Uterus (tissue), 4 donors: ENCODE results near the gene DNHD1. TPM values are rescaled to one million over a fixed set of nuclear protein-coding genes. Genes with fewer than 3 reads are reported as not detected.

ENCODE experiments used
- DNase-seq, 2 donors: peaks; one replicate each; pipeline ENCODE4 v3.0.0-alpha.2; 2019 to 2020
- H3K27ac ChIP-seq, 2 donors: fragments of 200-600 bp; sonication (generic); 1 replicate in 1 of 2; 2 replicates in 1 of 2; pipeline ENCODE4 v1.5.1; 2016 to 2018
- H3K27me3 ChIP-seq, 2 donors: fragments of 200-600 bp; sonication (generic); one replicate each; pipeline ENCODE4 v1.5.1; 2018 to 2019; ENCODE audit warnings: control low read depth in 1 of 2
- H3K36me3 ChIP-seq, 2 donors: fragments of 200-600 bp; sonication (generic); one replicate each; pipeline ENCODE4 v1.5.1; 2019; ENCODE audit warnings: control low read depth in 1 of 2
- H3K4me1 ChIP-seq, 2 donors: fragments of 200-600 bp; sonication (generic); one replicate each; pipeline ENCODE4 v1.5.1; 2018 to 2019; ENCODE audit warnings: control low read depth in 1 of 2
- H3K4me3 ChIP-seq, 2 donors: fragments of 200-600 bp; sonication (generic); 1 replicate in 1 of 2; 2 replicates in 1 of 2; pipeline ENCODE4 v1.5.1; 2018 to 2019; ENCODE audit warnings: mild to moderate bottlenecking in 1 of 2
- H3K9me3 ChIP-seq, 2 donors: fragments of 200-600 bp; sonication (generic); one replicate each; pipeline ENCODE4 v1.5.1; 2019; ENCODE audit warnings: control low read depth in 1 of 2
- POLR2A ChIP-seq, 2 donors: fragments of 450-650 bp; IDR thresholded peaks; one replicate each; pipeline ENCODE4 v1.6.1; 2016; ENCODE audit warnings: antibody characterized with exemption in 2 of 2, mild to moderate bottlenecking in 1 of 2, moderate library complexity in 1 of 2
- intact Hi-C: fragments of 100-400 bp; cut with DNase I; formaldehyde crosslinking; loops from one replicate; pipeline ENCODE4 v1.15.1; 2023; ENCODE audit warnings: low total_unique reads
- total RNA-seq, 4 donors: library from RNA; depleted of rRNA in 3 of 4; stranded (reverse); fragments of >200 nt in 3 of 4; gene quantifications; one replicate each; pipeline versions ENCODE4 v1.1.0 to v1.2.4, GENCODE V29; 2014 to 2023
- TF ChIP-seq, protein P1 (sequence below), 4 experiments: fragments of 200-600 bp in 2 of 4; fragments of 450-650 bp in 2 of 4; sonication (generic) in 2 of 4; IDR thresholded peaks; one replicate each; pipeline ENCODE4 v1.5.1; 2016 to 2019; ENCODE audit warnings: antibody characterized with exemption in 4 of 4, mild to moderate bottlenecking in 2 of 4, moderate library complexity in 1 of 4
- donor health status: DM: yes; HTN: yes; CAD: no.

Gene DNHD1
- total RNA-seq, 4 donors from 2014 or later, result 9.4 to 32.5 (median 22.5) TPM

DNA sequence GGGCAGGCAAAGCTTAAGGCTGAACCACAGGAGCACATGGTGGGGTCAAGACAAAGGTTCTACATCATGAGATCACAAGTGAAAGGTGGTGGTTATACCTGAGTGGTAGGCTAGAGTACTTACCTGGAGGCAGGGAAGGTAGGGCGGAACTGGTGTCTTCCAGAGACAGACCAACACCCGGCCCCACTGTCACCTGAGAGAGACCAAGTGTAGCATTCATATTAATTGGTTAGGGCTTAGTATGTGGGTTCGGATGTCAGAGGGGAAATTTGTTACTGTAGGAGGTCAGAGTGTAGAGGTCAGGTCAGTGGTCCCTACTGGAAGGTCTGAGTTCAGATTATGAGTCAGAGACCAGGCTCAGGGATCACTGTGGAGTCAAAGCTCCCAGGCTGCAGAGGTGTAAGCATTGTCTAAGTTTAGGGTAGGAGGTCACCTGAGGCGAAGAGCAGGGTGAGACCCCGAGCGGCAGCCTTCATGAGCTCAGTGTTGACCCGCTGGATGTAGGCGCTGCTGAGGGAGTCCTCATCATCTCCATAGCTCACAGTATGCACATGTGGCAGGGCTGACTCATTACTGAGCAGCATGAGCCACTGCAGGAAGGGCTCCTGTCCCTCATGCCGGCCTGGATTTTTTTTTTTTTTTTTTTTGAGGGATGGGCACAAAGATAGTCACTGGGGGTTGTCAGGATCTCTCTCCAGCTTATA, 119.0 kb downstream of the DNHD1 start:
- H3K36me3 ChIP-seq, result no peaks in the 10 kb centered on the region
- H3K27me3 ChIP-seq, result no peaks in the 10 kb centered on the region
- TF ChIP-seq, protein P1, sequence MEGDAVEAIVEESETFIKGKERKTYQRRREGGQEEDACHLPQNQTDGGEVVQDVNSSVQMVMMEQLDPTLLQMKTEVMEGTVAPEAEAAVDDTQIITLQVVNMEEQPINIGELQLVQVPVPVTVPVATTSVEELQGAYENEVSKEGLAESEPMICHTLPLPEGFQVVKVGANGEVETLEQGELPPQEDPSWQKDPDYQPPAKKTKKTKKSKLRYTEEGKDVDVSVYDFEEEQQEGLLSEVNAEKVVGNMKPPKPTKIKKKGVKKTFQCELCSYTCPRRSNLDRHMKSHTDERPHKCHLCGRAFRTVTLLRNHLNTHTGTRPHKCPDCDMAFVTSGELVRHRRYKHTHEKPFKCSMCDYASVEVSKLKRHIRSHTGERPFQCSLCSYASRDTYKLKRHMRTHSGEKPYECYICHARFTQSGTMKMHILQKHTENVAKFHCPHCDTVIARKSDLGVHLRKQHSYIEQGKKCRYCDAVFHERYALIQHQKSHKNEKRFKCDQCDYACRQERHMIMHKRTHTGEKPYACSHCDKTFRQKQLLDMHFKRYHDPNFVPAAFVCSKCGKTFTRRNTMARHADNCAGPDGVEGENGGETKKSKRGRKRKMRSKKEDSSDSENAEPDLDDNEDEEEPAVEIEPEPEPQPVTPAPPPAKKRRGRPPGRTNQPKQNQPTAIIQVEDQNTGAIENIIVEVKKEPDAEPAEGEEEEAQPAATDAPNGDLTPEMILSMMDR (IDR thresholded peaks at IDR 0.05), result no peak
- TF ChIP-seq POLR2A (IDR thresholded peaks at IDR 0.05), result no peak
- H3K27ac ChIP-seq, result no peak overlapping the region
- no peaks in the 10 kb centered on the region for H3K9me3 ChIP-seq
- intact Hi-C loops, result loop anchor here (10.0 kb wide), 1 partner anchor 69 kb away; the partner anchor contains the start of gene MRPL17
- DNase-seq, result peak in 1 of 2 donors; percentile 14
- H3K4me1 ChIP-seq, result peaks cover 0 to 26% of the 10 kb centered on the region in 2 donors
- no peak overlapping the region for H3K4me3 ChIP-seq

DNA sequence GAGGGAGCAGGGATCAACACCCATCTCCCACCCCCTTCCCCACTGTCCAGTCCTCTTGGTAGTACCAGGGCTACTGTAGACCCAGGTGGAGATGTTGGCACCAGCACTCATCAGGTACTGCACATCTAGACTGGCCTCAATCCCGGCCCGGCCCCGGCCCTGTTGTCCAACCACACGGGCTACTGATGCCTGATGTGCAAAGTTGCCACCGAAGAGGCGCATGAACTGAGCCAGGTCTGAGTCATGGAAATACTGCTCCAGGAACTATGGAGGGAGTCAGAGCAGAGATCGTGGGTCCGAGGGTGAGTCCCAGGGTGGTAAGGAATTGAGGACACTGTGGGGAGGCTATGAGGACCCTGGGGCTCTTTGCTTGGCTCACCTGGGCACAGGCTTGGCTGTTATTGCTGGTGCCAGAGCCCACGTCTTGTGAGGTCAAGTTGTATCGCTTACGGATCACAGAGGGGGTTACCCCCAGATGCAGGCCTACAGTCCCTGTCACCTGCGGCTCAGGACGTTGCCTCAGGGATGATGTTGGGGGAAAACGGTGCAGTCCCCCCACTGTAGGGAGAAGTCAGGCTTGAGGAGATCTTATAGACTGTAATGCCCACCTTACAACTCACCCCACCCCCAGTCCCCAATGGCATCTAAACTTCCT, 119.6 kb downstream of the DNHD1 start:
- H3K4me3 ChIP-seq, result no peak overlapping the region
- H3K36me3 ChIP-seq, result no peaks in the 10 kb centered on the region
- intact Hi-C loops, result loop anchor here (10.0 kb wide), 1 partner anchor 68 kb away; the partner anchor contains the start of gene MRPL17
- TF ChIP-seq, protein P1 (IDR thresholded peaks at IDR 0.05), result no peak
- TF ChIP-seq POLR2A (IDR thresholded peaks at IDR 0.05), result no peak
- peak in 1 of 2 donors; percentile 23 for DNase-seq
- peak overlapping the region in 1 of 2 donors; percentile 18 for H3K27ac ChIP-seq
- no peaks in the 10 kb centered on the region for H3K27me3 ChIP-seq
- peaks cover 0 to 23% of the 10 kb centered on the region in 2 donors for H3K4me1 ChIP-seq
- H3K9me3 ChIP-seq, result no peaks in the 10 kb centered on the region

DNA sequence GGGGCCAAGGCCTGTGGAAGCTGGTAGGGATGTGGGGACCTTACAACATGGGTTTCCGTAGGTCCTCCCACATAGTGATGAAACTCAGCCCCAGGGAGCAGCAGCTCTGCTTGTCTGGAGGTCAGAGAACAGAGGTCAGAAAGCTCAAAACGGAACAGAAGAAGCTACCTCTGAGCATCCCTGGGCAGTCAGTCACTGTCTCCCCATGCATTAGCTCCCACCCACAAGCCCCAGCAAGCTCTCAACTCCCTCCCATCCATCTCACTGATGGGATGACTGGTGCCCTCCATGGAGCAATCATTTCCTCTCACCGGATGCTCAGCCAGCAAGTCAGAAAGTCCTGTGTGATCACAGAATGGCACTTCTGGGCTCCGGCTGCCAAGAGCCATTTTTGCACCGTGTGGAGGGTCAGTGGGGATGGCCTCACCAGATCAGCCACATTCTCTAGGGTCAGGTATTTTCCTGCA, 120.3 kb downstream of the DNHD1 start:
- intact Hi-C loops, result loop anchor here (10.0 kb wide), 1 partner anchor 67 kb away; the partner anchor contains the start of gene MRPL17
- TF ChIP-seq POLR2A (IDR thresholded peaks at IDR 0.05), result no peak
- TF ChIP-seq, protein P1 (IDR thresholded peaks at IDR 0.05), result no peak

DNA sequence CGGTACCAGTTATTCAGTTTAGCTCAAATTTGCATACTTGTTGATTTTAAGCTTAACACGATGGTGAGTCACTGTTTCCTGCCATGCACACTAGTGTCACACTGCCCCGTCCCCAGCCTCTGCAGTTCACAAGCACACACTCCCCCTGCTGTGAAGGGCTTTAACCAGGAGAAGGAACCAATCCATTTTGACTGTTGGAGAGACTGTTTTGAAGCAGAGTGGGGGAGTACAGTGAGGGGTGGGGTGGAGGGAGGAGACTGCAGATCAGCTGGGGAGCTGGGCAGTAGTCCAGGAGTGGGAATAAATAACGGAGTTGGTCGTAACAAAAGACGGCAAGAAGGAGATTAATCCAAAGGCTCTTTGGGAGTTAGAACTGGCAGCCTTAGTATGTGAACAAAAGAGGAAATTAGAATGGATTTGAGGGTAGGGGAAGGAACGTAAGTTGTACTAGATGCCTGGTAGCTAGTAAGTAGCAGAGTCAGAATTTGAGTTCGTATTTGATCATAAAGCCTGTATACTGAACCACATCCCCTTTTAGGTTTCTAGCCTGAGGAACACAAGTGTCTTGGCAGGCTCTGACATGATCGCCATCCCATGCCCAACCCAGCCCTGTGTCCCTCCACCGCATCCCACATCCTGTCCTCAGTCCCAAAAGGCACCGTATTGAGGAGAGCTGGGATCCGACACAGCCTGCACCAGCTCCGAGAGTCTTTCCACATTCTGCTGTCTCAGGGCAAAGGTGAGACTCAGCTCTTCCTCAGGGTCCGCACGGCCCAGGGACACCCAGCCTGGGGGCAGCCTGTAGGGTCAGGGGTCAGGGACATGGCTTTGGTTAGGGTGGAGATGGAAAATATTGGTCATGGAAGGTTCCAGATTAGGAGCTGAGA, 121.3 kb downstream of the DNHD1 start:
- peak overlapping the region; percentile 82 to 97 for H3K27ac ChIP-seq

More for the DNA sequence above, 120.3 kb downstream of the DNHD1 start:
- Histone ChIP-seq H3K9me3 (no peaks in the 10 kb centered on the region), H3K27ac (peak overlapping the region; percentile 32 to 97), H3K4me1 (peaks cover 0 to 23% of the 10 kb centered on the region in 2 donors), H3K27me3 (no peaks in the 10 kb centered on the region), H3K4me3 (no peak overlapping the region), H3K36me3 (no peaks in the 10 kb centered on the region)
- peak in 1 of 2 donors; percentile 18 for DNase-seq

More for the DNA sequence above, 121.3 kb downstream of the DNHD1 start:
- DNase-seq, result peak; percentile 75 to 89
- no peaks in the 10 kb centered on the region for H3K36me3 ChIP-seq
- no peaks in the 10 kb centered on the region for H3K9me3 ChIP-seq
- intact Hi-C loops, result loop anchor here (10.0 kb wide), 1 partner anchor 66 kb away; the partner anchor contains the start of gene MRPL17
- no peaks in the 10 kb centered on the region for H3K27me3 ChIP-seq
- TF ChIP-seq, protein P1 (IDR thresholded peaks at IDR 0.05), result peak in 2 of 4 experiments; percentile 3 to 5
- peak; percentile 29 to 45 for TF ChIP-seq POLR2A (IDR thresholded peaks at IDR 0.05)
- peak overlapping the region; percentile 57 to 90 for H3K4me3 ChIP-seq
- peaks cover 0 to 16% of the 10 kb centered on the region in 2 donors for H3K4me1 ChIP-seq
